ENCODE data around the gene GBGT1. TPM values are rescaled to one million over a fixed set of nuclear protein-coding genes. Genes with fewer than 3 reads are reported as not detected.
A peak's percentile ranks its signal among the peaks of the same experiment; 100 is the strongest.

GBGT1 gene
- total and polyA plus RNA-seq, 9 of the 15 experiments (the other 6 are each of a cell fraction or from before 2014, with no cell fraction given) = 0.55 to 25.8 (median 13.7) TPM

GRCh38 chr9:133149130-133150015 is 14.3 kb downstream of the GBGT1 start (continued):
- TF ChIP-seq TEAD4 (IDR thresholded peaks at IDR 0.05; ENCODE audit: low read length) = no peak
- no peak for TF ChIP-seq TEAD4 (CRISPR knock-in tag; IDR thresholded peaks at IDR 0.05; ENCODE audit: borderline replicate concordance)
- no peak for TF ChIP-seq RHOXF2B (CRISPR knock-in tag; conservative IDR thresholded peaks at IDR 0.05)
- peak; percentile 36; the same call in 1 of the 2 replicates for TF ChIP-seq TFE3 (CRISPR knock-in tag; IDR thresholded peaks at IDR 0.05)
- peak; percentile 47; the same call in 1 of the 2 replicates for TF ChIP-seq PKNOX1 (IDR thresholded peaks at IDR 0.05)
- peak; percentile 64; the same call in 1 of the 2 replicates for TF ChIP-seq PHTF2 (CRISPR knock-in tag; IDR thresholded peaks at IDR 0.05)
- TF ChIP-seq ZNF551 (CRISPR knock-in tag; IDR thresholded peaks at IDR 0.05) = no peak
- peak; percentile 84 for TF ChIP-seq POLR2A (conservative IDR thresholded peaks at IDR 0.05)
- TF ChIP-seq MAX (CRISPR knock-in tag; IDR thresholded peaks at IDR 0.05) = peak; percentile 99
- TF ChIP-seq TAF9B (IDR thresholded peaks at IDR 0.05; ENCODE audit: partially characterized antibody) = no peak
- TF ChIP-seq CCNT2 (IDR thresholded peaks at IDR 0.05; ENCODE audit: borderline replicate concordance, extremely low read depth, insufficient read length, low read depth, low read length) = peak; percentile 97
- no peak; the same call in 1 of the 2 replicates for TF ChIP-seq FOXK1 (CRISPR knock-in tag; IDR thresholded peaks at IDR 0.05; ENCODE audit: borderline replicate concordance)
- TF ChIP-seq IRF1 (CRISPR knock-in tag; IDR thresholded peaks at IDR 0.05; ENCODE audit: borderline replicate concordance) = no peak
- TF ChIP-seq IRF9 (tag; IDR thresholded peaks at IDR 0.05) = no peak
- TF ChIP-seq MAFG (tag; conservative IDR thresholded peaks at IDR 0.05) = no peak
- no peak for TF ChIP-seq KDM4B (IDR thresholded peaks at IDR 0.05; ENCODE audit: borderline replicate concordance in 2 of 2, low read depth in 1 of 2)
- peak; percentile 58; the same call in 1 of the 2 replicates for TF ChIP-seq FOXJ2 (tag; IDR thresholded peaks at IDR 0.05)
- TF ChIP-seq ZFP36 (IDR thresholded peaks at IDR 0.05; ENCODE audit: low read depth, low read length, partially characterized antibody) = no peak
- TF ChIP-seq SNIP1 (IDR thresholded peaks at IDR 0.05; ENCODE audit: low read depth) = no peak
- TF ChIP-seq HNRNPL (IDR thresholded peaks at IDR 0.05; ENCODE audit: low read depth, low read length) = peak; percentile 86
- TF ChIP-seq TFAM (CRISPR knock-in tag; conservative IDR thresholded peaks at IDR 0.05) = no peak
- TF ChIP-seq NCOA6 (IDR thresholded peaks at IDR 0.05) = no peak
- TF ChIP-seq GATAD2B (IDR thresholded peaks at IDR 0.05; ENCODE audit: borderline replicate concordance) = peak; percentile 82; the same call in 1 of the 2 replicates
- no peak for TF ChIP-seq PML (IDR thresholded peaks at IDR 0.05; ENCODE audit: low read length)

Data from K562 (cell line).